Measurements from ENCODE around the gene LIN52. TPM values are rescaled to one million over a fixed set of nuclear protein-coding genes. Genes with fewer than 3 reads are reported as not detected.

The LIN52 gene, protein sequence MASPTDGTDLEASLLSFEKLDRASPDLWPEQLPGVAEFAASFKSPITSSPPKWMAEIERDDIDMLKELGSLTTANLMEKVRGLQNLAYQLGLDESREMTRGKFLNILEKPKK
- total RNA-seq (2021) = 8.8 to 10.6 TPM (median 10.3 TPM) in 3 replicates
- Bru-seq, nascent RNA = percentile 78 among the genes with signal in this experiment
- long read RNA-seq, experiment 1, transcript LIN52-205 (6 exons, 2,776 nt) = major isoform, 42 of 69 reads
- long read RNA-seq, experiment 1, partial matches to known transcripts = 6 of 69 reads
- long read RNA-seq, experiment 1, other reads (novel, unspliced or antisense) = 19 of 69 reads
- long read RNA-seq, experiment 2, partial matches to known transcripts = 5 of 16 reads
- long read RNA-seq, experiment 2, other reads (novel, unspliced or antisense) = 10 of 16 reads
- long read RNA-seq, experiment 3, transcript LIN52-205 (6 exons, 2,776 nt) = major isoform, 5 of 19 reads
- long read RNA-seq, experiment 3, partial matches to known transcripts = 2 of 19 reads
- long read RNA-seq, experiment 3, other reads (novel, unspliced or antisense) = 10 of 19 reads

- Mint-ChIP-seq H3K4me3 (peak within 1 kb of the TSS; percentile 98), H3K27ac (peak within 1 kb of the TSS; percentile 99), H3K27me3 (ENCODE audit: low read depth) (no peaks in the 10 kb centered on the region), H3K4me1 (peaks cover 14% of the 10 kb centered on the region), H3K36me3 (no peaks in the 10 kb centered on the region), H3K9me3 (no peaks in the 10 kb centered on the region)
- peak; percentile 100 for DNase-seq (ENCODE audit: low spot score)
- ChIA-PET POLR2A (interaction anchor here (1.1 kb wide), 1 partner anchor 55 kb away, joined by 3 read pairs; no protein-coding TSS in a partner anchor), CTCF (interaction anchor here (0.5 kb wide), 1 partner anchor 219 kb away, joined by 5 read pairs; no protein-coding TSS in a partner anchor)
- ATAC-seq = peak; percentile 93
- TF ChIP-seq ARID4B (CRISPR knock-in tag; IDR thresholded peaks at IDR 0.05; ENCODE audit: borderline replicate concordance) (peak; percentile 70; the same call in 1 of the 2 replicates), OVOL2 (CRISPR knock-in tag; IDR thresholded peaks at IDR 0.05; ENCODE audit: borderline replicate concordance) (no peak), ZBTB43 (CRISPR knock-in tag; IDR thresholded peaks at IDR 0.05) (no peak), ZNF219 (CRISPR knock-in tag; IDR thresholded peaks at IDR 0.05; ENCODE audit: borderline replicate concordance) (no peak), RORB (CRISPR knock-in tag; IDR thresholded peaks at IDR 0.05) (no peak), ZNF423 (CRISPR knock-in tag; IDR thresholded peaks at IDR 0.05) (no peak), NR3C1 (CRISPR knock-in tag; conservative IDR thresholded peaks at IDR 0.05; ENCODE audit: low read depth) (no peak), PREB (CRISPR knock-in tag; IDR thresholded peaks at IDR 0.05; ENCODE audit: borderline replicate concordance) (no peak), ZNF232 (CRISPR knock-in tag; IDR thresholded peaks at IDR 0.05) (0 out of 2 replicates have a peak, but pooled peaks have one; percentile 38), USF2 (CRISPR knock-in tag; IDR thresholded peaks at IDR 0.05) (peak; percentile 94), TEAD1 (CRISPR knock-in tag; IDR thresholded peaks at IDR 0.05) (no peak), ETV6 (CRISPR knock-in tag; IDR thresholded peaks at IDR 0.05) (no peak), ZNF512 (CRISPR knock-in tag; IDR thresholded peaks at IDR 0.05; ENCODE audit: borderline replicate concordance) (no peak), GRHL2 (CRISPR knock-in tag; IDR thresholded peaks at IDR 0.05; ENCODE audit: insufficient replicate concordance, severe bottlenecking) (no peak), TP53 (CRISPR knock-in tag; IDR thresholded peaks at IDR 0.05) (0 out of 2 replicates have a peak, but pooled peaks have one; percentile 67)
- TF ChIP-seq, protein P1, sequence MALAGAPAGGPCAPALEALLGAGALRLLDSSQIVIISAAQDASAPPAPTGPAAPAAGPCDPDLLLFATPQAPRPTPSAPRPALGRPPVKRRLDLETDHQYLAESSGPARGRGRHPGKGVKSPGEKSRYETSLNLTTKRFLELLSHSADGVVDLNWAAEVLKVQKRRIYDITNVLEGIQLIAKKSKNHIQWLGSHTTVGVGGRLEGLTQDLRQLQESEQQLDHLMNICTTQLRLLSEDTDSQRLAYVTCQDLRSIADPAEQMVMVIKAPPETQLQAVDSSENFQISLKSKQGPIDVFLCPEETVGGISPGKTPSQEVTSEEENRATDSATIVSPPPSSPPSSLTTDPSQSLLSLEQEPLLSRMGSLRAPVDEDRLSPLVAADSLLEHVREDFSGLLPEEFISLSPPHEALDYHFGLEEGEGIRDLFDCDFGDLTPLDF (CRISPR knock-in tag; IDR thresholded peaks at IDR 0.05) = no peak
- TF ChIP-seq, protein P2, sequence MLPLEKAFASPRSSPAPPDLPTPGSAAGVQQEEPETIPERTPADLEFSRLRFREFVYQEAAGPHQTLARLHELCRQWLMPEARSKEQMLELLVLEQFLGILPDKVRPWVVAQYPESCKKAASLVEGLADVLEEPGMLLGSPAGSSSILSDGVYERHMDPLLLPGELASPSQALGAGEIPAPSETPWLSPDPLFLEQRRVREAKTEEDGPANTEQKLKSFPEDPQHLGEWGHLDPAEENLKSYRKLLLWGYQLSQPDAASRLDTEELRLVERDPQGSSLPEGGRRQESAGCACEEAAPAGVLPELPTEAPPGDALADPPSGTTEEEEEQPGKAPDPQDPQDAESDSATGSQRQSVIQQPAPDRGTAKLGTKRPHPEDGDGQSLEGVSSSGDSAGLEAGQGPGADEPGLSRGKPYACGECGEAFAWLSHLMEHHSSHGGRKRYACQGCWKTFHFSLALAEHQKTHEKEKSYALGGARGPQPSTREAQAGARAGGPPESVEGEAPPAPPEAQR (CRISPR knock-in tag; IDR thresholded peaks at IDR 0.05) = no peak
- TF ChIP-seq, protein P3, sequence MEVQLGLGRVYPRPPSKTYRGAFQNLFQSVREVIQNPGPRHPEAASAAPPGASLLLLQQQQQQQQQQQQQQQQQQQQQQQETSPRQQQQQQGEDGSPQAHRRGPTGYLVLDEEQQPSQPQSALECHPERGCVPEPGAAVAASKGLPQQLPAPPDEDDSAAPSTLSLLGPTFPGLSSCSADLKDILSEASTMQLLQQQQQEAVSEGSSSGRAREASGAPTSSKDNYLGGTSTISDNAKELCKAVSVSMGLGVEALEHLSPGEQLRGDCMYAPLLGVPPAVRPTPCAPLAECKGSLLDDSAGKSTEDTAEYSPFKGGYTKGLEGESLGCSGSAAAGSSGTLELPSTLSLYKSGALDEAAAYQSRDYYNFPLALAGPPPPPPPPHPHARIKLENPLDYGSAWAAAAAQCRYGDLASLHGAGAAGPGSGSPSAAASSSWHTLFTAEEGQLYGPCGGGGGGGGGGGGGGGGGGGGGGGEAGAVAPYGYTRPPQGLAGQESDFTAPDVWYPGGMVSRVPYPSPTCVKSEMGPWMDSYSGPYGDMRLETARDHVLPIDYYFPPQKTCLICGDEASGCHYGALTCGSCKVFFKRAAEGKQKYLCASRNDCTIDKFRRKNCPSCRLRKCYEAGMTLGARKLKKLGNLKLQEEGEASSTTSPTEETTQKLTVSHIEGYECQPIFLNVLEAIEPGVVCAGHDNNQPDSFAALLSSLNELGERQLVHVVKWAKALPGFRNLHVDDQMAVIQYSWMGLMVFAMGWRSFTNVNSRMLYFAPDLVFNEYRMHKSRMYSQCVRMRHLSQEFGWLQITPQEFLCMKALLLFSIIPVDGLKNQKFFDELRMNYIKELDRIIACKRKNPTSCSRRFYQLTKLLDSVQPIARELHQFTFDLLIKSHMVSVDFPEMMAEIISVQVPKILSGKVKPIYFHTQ (CRISPR knock-in tag; IDR thresholded peaks at IDR 0.05) = no peak
Measured at GRCh38 chr14:74084277-74085046, at the start of gene LIN52, which contains the start of gene ALDH6A1. TSS of gene LIN52 (plus strand) at chr14:74084956. CDS start at chr14:74084975, 19 bp downstream. TSS of gene ALDH6A1 (minus strand) at chr14:74084453. CDS start at chr14:74084394, 59 bp downstream.
